Measurements from ENCODE around the gene ZIC1.

The ZIC1 gene

DNA sequence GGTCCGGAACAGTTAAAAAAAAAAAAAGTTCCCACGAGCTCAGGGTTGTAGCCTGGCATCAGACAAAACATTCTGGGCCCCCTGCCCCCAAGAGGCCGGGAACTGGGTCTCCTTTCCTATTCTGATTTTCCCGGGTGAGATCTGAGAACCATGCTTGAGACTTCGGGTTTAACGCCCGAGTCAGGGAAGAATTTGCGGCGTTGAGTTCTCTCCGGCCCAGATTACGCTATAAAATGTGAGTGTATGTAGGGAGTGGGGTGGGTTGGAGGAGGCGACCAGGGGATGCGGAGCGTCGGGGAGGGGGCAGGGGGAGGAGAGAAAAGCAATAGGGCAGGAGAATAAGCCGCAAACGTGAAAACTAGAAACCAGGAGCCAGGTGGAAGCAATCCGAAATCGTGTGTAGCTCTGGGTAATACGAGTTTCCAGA lies 2.7 kb downstream of the ZIC1 start:
- no peak for DNase-seq

DNA sequence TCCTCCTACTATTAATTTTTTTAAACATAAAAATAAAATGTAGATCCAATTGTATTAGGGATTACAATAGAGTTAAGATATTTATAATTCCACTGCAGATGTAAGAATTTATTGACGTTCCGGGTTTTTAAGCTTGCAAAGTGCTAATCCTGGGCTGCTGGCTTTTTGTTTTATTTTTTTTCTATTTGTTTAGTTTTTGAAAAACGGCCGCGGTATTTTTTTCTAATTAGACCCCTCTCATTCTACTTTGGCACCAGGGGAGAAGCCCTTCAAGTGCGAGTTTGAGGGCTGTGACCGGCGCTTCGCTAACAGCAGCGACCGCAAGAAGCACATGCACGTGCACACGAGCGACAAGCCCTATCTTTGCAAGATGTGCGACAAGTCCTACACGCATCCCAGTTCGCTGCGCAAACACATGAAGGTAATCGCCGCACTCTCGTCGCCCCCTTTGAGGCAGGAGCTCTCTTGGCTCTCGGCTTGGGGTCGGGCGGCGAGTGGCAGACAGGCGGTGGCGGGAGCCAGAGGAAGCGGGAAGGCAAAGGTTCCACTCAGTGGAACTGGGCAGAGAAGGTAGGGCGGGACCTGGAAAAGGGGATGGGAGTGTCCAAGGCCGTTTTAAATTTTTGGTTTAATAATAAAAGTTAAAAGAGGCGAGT lies 3.2 kb downstream of the ZIC1 start:
- DNase-seq: no peak

DNA sequence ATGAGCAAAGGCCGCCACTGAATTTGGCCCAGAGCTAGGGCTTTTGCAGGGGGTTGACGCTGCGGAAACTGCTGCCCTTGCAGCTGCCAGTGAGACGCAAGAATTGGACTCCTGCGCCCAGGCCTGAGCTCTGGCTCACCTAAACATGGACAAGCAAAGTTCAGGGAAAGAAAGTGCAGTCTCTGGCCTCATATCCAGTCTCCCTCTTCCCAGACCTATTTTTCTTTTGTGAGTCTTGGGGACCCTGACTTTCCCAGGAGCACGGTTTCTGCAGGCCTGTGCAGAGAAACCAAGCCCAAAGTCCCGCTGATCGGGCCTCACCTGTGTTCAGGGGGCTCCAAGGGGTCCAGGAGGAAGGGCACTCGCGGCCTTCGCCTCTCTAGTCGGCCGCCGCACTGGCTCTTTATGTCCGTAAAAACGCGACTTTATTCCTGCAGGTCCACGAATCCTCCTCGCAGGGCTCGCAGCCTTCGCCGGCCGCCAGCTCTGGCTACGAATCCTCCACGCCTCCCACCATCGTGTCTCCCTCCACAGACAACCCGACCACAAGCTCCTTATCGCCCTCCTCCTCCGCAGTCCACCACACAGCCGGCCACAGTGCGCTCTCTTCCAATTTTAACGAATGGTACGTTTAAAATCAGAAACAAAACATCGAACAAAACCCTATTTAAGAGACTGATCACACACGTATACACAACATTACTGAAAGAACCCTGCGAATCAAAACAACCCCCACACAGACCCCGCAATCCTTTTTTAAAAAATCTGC lies 3.9 kb downstream of the ZIC1 start:
- no peak for DNase-seq

- no peak for DNase-seq
These were observed 4.7 kb downstream of the ZIC1 start for GRCh38 chr3:147413686-147414389.

DNA sequence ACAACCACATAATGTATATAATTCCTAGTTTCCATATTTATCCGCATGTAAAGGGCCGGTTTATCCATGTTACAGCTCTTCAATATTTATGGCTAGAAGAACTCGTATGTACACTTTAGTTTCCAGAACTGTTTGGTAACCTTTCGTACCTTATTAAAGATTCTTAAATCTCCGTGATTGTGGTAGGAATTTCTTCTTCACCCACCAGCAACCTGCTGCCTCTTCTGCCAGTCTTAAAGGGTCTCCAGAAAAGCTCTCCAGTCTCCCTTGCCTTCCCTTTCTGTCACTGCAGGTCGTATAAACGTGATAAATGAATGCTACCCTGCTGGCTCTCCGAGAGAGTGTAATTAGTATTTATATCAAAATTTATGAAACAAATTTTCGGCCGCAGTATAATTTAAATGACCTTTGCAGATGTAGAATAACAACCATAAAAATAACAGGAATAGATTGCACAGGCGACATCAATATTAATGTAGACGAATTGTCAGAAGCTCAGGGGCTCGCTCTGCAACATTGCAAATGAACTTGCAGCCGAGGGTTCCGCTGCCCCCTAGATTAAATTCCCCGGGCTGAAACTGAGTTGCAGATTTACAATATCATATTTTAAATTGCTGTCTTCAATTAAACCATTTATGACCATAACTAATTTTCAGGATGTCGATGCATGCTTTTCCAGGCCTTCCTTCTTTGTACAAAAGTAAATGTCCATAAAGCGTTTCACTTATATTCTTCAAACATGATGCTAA lies 5.4 kb downstream of the ZIC1 start:
- no peak for DNase-seq

GRCh38 chr3:147415286-147415685 lies 6.1 kb downstream of the ZIC1 start:
- no peak for DNase-seq

DNA sequence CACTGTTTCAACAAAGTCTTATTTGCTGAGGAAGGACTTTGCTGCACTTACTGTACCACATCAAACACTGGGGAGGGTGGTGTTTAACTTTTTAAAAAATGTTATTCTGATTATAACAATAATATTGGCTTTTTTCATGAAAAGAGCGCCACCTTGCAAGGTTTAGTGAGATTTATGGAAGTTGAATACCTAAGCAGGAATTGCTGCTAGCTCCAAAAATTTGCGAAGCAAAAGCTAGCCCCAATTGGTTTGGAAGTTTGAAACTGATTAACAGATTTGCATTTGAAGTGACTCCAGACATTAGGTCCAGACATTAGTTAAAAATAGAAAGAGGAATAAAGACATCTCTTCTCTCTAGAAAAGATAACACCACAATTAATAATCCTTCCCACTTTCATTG lies 6.7 kb downstream of the ZIC1 start:
- DNase-seq: no peak

- no peak for DNase-seq
These were observed 7.8 kb downstream of the ZIC1 start for GRCh38 chr3:147416931-147417330.

GRCh38 chr3:147417551-147418295 lies 8.6 kb downstream of the ZIC1 start:
- no peak for DNase-seq

DNA sequence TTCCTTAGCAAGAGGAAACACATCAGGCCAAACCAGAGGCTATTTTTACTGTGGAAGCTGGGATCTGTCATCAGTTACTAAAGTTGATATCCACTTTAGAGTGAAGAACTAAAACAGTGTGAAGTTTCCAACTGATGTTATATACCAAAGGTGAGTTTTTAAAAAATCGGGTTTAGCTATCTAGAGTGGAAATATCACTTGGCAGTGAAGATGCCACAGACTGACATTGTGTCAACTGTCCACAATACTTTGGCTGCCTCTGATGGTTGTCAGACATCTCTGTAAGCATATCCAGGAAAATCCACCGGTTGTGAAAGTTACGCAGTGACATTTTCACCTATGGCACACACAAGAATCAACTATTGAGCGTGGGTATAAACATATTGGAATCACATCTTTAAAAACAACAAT lies 9.2 kb downstream of the ZIC1 start:
- DNase-seq: no peak

- DNase-seq: no peak
These were observed 9.9 kb downstream of the ZIC1 start for GRCh38 chr3:147418808-147419701.

GRCh38 chr3:147419781-147420224 lies 10.6 kb downstream of the ZIC1 start:
- DNase-seq: no peak

GRCh38 chr3:147420353-147421183 lies 11.4 kb downstream of the ZIC1 start:
- no peak for DNase-seq

DNA sequence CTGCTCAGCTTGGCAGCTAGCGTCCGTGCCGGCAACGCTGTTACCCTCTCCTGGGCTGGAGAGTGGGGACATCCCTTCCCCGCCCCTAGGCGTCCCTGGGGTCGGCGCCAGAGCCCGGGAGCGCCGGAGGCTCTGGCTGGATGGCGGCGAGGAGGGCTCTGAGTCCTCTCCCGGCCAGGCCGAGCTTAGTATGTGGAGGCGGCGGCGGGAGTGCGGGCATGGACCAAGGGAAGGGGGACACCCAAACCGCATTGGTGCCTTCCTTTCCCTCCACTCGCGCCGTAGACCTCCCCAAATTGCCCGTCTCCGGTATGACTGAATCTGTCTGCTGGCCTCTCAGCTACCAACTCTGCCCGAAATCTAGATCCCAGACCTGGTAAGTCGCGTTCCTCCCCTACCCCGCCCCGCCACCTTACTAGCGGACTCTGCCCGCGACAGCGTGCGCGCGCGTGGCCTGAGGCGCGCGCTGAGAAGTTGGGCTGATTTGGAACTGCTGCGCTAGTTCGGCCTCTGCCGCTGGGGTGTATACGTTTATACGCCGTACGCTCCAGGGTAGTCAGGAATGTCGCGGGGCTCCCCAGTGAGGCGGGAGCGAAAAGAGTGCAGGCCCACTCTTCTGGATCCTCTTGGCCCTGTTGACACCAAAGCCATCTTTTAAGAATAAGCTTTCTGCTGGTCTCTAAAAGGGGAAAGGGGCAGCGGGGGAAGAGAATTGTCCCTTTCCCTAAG lies 12.2 kb downstream of the ZIC1 start:
- DNase-seq: no peak

GRCh38 chr3:147422196-147422595 lies 13.0 kb downstream of the ZIC1 start:
- no peak for DNase-seq

GRCh38 chr3:147422601-147423536 lies 13.7 kb downstream of the ZIC1 start:
- DNase-seq: no peak

DNA sequence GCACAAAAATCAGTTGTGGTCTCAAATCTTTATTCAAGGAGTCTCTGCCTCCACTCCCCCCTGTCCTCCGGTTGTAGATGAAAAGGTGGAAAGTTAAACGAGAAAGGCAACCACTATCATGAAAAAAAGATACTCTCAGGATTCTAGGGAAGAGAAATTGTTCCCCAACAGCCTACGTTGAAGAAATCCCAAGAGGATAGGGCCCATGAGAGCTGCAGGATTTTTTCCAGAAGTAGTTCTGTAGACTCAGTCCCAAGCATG lies 14.3 kb downstream of the ZIC1 start:
- DNase-seq: no peak

- no peak for DNase-seq
These were observed 14.8 kb downstream of the ZIC1 start for GRCh38 chr3:147423798-147424580.
